Activated effector memory CD4-positive, alpha-beta T cell treated with Interleukin-2 at 50 U/mL for 16 hours (primary cell): Measurements from ENCODE around the gene PRCC.

Source experiments
- DNase-seq: peaks from one replicate; pipeline ENCODE4 v3.0.0-alpha.2; 2020

Gene PRCC

DNA sequence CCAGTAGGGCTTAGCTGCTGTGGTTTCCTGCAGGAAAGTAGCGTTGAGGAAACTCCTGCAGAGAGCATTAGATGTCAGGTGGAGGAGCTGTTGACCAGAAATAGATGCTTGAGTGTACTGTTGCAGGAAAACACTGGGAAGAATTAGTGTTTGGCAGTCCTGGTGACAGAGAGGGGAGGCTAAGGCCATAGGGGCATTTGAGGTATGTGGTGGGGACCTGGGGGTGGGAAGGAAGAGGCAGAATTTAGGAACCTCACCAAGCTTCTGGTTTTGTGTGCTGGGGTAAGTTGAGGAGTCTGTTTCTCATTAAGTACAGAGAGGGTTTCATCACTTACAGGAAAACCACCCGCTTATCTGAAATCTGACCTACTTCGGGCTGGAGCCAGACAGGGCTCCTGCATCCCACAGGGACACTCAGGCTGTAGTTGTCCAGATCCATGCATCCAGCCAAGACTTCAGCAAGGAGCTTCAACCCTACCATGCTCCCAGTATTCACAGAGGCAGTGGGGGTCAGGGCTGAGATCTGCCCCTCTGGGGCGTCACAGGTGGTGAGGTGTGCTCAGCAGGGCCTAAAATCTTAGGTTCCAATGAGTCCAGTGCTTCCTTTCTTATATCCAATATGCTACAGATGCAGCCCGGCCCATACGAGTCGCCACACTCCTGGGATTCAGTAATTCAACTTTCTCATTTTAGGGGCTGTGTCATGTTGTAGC lies 34.2 kb downstream of the PRCC start:
- DNase-seq, result no peak

DNA sequence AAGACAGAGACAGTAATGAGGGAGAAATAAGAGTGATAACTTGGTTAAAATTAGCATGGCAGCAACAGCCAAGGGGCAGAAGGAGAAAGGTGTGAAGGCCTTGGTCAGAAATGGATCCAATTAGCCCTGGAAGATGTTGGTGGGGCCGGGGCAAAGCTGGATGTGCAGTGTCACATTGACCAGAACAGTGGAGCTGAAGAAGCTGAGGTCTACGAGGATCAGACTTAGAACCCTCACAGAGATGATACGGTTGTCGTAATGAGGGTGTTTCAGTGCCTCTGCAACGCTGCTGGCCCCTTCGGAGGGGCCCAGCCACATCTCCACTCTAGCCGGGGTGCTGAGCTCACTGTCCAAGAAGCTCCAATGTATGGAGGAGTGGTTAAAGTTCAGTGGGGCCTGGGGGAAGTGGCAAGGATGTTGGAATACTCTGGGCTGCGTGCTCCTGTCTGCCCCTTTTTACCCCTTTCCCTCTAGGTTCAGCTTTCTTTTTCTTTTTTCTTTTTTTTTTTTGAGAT lies 35.1 kb downstream of the PRCC start:
- no peak for DNase-seq

GRCh38 chr1:156803086-156803851 lies 35.9 kb downstream of the PRCC start:
- no peak for DNase-seq

DNA sequence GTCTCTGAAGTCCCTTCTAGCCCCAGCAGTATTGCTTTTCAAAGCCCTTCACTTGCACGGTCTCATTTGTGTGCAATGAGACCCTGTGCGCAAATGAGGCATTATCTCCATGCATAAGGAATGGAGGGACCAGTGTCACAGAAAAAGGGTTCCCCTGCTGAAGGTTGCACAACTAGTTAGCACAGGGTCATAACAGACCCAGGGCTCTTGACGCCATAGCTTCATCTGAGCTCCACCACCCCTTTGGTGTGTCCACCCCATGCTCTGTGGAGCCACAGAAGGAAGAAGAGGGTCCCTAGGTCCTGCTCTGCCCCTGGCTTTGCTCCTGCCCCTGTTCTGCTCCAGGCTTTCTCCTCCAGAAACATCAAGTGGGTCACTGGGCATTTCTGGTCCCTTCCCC lies 36.7 kb downstream of the PRCC start:
- DNase-seq, result no peak

GRCh38 chr1:156804572-156805243 lies 37.4 kb downstream of the PRCC start:
- DNase-seq, result no peak

GRCh38 chr1:156805766-156806511 lies 38.6 kb downstream of the PRCC start:
- DNase-seq, result no peak

GRCh38 chr1:156806512-156807440 lies 39.4 kb downstream of the PRCC start:
- no peak for DNase-seq

DNA sequence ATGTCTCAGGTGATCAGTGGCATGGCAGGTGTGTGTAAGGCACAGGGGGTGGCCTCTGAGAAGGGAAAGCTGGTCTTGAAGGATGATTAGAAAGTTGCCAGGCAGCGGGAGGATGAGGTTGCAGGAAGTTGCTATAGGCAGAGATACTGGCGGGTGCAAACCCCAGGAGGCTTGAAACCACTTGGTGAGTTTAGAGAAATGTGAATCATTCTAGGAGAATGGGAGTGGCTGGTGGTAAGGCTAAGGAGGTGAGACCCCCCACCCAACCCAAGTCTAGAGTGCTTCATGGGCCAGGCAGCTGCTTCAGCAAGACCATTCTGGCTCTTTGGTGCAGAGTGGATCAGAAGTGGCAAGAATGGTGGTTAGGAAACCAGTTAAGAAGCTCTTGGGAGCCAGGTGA lies 40.3 kb downstream of the PRCC start:
- no peak for DNase-seq

GRCh38 chr1:156808186-156809030 lies 41.1 kb downstream of the PRCC start:
- no peak for DNase-seq

DNA sequence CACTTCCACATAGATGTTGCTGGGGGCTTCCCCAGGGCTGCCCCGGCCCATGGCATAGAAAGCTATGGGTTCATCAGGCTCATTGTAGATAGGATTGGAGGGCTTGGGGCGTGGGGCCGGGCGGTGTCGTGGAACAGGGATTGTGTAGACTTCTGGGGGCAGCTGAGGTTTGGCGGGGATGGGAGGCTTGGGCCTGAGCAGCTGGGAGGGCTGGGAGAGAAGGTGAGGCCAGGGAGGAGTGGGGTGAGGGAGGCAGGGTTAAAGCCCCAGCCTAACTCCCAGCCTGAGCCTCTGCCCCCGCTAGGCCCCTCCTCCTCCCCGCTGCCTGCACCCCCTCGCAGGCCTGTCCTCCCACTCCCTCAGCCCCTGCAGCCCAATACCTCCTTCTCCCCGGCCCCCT lies 41.9 kb downstream of the PRCC start:
- no peak for DNase-seq

DNA sequence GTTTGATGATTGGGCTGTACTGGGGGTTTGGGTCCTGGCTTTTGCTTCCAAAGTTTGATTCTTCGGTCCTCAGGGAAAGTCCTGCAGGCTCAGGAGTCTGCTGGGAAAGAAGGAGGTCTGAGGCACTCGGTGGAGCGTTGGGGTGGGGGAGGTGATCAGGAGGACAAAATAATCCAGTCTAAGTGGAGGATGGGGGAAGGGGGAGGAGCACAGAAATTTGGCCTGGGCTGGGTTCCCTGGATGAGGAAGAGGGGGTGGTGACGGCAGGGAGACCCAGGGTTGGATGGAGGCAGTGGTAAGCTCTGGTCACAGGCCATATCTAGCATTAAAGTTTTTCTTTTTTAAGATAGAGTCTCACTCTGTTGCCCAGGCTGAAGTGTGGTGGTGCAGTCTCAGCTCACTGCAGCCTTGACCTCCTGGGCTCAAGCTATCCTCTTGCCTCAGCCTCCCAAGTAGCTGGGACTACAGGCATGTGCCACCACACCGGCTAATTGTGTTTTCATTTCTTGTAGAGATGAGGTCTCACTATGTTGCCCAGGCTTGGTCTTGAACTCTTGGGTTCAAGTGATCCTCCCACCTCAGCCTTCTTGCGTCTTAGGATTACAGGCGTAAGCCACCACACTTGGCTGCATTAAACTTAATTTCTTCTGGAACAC lies 42.5 kb downstream of the PRCC start:
- DNase-seq, result no peak

GRCh38 chr1:156811168-156811567 lies 43.8 kb downstream of the PRCC start:
- DNase-seq, result no peak

DNA sequence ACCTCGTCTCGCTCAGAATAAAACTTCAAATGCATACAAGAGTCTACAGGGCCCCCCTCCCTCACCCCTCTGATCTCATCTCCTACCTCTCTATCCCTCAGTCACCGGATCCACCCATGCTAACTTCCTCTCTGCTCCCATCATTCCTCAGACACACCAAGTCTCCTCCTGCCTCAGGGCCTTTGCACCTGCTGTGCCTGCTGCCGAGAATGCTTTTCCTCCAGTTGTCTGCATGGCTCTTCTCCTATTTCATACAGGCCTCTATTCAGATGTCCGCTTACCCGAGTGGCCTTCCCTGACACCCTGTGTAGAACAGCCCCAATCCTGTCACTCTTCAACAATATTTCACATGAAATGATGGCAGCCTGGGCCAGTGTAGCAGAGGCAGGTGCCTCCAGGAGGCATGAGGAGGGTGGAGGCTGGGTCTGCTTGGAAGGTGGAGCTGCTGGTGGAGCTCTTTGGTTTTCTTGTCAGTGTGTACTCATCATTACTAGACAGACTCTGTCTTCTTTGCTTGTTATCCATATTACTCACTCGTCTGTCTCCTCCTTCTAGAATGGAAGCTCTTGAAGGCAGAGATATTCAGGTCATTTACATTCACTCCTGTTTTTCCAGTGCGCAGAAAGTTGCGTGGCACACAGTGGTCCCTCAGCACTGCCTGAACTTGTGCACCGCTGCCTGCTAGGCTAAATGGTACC lies 45.1 kb downstream of the PRCC start:
- no peak for DNase-seq

DNA sequence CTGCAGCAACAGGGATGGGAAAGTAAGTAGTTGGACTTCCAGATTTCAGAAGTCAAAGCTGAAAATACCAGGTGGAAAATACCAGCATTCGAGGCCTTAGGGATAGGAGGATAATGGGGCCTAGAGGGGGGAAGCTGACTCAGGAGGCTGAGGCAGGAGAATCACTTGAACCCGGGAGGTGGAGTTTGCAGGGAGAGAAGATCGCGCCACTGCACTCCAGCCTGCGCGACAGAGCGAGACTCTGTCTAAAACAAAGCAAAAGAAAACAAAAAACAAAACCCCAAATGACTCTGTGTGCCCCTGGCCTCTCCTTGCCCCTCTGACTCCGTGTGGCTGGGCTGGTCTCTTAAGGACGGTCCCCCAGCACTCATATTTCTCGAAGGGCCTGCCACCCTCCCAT lies 46.0 kb downstream of the PRCC start:
- no peak for DNase-seq

GRCh38 chr1:156813750-156814570 lies 46.6 kb downstream of the PRCC start:
- DNase-seq, result peak; percentile 59

DNA sequence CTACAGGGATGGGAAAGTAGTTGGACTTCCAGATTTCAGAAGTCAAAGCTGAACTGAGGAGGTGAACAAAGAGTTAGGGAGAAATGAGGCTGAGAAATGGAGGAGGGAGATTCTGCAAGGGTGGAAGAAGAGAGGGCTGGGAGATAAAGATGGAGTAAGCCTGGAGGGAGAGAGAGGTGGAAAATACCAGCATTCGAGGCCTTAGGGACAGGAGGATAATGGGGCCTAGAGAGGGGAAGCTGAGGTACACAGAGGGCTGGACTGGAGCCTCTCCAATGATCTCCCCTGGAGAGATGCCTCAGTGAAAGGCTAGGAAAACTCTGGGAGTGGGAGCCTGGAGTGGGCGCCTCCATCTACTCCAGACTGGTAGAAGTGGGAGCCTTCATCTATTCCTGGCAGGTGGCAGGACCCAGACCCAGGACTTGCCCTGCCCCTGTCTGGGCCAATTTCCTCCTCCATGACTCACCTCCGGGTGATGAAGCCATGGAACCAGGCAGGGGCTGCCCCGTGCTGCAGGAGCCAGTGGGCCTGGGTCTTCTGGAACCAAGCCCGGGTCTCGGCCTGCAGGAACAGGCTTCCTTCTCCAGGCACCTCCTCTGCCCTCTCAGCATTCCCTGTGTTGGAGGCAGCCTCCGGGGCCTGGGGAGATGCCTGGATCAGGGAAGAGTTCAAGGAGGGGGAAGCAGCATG lies 47.4 kb downstream of the PRCC start:
- no peak for DNase-seq

DNA sequence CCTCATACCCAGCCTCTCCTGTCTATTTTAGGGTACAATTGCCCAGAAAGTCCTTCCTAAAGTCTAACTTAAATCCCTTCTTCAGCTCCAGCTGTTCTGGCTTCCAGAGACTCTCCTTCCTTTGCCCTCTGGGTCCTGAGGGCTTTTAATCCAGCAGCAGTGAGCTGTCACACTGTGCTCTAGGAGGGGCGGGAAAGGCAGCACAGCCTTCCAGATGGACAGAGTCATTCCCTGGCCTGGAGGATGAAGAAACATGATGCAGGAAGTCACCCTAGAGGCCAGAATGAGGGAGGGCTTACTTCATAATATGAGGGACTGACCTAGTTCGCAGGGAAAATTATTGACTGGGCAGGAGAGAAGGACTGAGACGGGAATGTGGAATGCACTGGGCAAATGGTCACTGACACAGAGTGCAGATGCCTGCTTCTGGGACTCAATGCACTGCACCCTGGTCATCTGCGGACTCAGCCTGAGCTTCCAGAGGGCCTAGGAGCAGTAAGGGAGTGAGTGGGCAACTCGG lies 48.0 kb downstream of the PRCC start:
- DNase-seq, result no peak

DNA sequence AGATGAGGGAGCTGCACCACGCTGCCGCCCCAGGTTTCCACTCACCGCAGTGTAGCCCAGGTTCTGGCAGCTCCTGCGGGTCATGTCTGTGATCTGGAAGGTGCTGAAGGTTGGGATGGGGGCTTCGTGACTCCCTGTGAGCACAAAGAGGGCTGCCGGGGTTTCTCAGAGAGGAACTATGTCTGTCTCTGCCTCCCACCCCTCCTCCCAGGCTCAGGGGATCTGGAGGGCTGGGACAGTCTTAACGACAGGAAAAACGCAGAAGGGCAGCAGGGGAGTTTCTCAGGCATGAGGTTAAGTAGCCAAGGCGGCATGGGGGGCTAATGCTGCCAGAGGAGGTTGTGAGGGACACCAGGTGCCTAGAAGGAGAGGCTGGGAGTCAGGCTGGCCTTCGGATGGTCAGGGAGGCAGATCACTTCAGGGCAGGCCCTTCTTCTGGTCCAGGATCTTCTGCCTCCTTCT lies 48.7 kb downstream of the PRCC start:
- no peak for DNase-seq
